ENCODE measurements around the gene CACNA1D.
"Not testable (repeated sequence)": the region's sequence is repeated elsewhere in the genome, so short reads cannot be mapped to it uniquely, and the experiment has no call there.

CACNA1D gene

DNA sequence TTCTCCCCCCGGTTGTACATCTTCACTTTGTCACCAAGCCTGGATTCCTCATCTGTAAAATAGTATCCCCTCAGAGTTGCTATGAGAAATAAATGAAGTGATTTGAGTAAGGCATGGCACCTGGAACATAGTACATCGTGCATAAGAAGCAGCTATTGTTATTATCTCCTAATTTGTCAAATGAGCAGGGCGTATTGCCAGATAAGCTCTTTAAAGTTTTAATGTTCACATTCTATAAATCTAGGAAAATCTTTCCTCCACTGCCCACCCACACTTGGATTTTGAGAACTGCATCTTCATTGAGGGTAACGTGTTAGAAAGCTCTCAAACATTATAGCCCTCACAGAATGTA is 32.3 kb downstream of the CACNA1D start:
- DNase-seq (ENCODE audit: low read depth in 2 of 2): no peak

DNA sequence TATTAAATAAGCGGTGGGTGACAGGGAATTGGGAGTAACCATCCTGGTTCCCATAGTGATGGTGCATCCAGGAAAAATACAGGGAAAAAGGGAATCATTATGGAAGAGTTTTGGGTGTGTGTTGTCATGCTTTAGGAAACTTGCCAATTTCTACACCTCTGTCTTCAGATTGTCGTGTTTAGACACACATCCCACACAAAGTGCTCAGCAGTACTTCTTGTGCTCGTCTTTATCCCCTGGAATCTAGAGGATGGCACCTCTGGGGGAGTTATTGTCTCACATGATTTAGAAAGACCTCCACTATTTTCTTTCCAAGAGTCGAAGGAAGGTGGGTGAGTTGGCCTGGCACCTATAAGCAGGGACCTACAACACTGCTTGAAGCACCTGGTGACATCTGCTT is 35.8 kb downstream of the CACNA1D start:
- DNase-seq (ENCODE audit: low read depth in 2 of 2): no peak

DNA sequence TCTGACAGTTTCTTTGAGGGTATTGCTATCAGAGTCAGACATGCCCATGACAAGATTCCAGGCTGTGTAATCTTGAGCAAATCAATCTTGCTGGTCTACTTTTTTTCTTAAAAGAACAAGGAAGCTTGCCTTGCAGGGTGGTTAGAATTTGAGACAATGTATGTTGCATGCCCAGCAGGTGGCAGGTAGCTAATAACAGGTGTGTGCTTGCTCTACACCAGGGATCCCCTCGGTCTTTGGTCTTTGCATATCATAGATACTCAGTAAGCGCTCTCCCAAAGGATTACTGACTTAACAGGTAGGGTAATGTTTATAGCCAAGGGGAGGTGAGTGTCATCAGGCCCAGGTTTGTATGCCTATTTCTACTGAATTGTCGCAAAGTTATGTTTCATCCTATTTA is 37.3 kb downstream of the CACNA1D start:
- DNase-seq (ENCODE audit: low read depth in 2 of 2): no peak

DNA sequence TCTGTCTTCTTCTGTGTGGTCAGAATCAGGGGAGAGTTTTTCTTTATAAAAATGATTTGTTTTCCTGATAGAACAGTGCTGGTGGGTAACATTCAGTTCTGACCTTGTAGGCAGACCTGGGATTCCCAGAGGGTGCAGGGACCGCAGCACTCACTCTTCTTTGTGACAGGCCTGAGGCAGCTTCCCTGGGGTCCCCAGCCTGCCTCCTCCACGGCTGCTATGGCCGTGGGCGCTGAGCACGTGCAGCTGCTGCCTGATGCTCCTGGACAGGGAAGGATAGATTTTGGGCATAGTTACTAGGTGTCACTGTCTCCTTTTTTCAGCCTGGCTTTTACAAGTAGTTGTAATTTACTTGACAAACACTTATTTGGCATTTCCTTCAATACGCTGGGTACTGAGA is 39.1 kb downstream of the CACNA1D start:
- DNase-seq (ENCODE audit: low read depth in 2 of 2): no peak

DNA sequence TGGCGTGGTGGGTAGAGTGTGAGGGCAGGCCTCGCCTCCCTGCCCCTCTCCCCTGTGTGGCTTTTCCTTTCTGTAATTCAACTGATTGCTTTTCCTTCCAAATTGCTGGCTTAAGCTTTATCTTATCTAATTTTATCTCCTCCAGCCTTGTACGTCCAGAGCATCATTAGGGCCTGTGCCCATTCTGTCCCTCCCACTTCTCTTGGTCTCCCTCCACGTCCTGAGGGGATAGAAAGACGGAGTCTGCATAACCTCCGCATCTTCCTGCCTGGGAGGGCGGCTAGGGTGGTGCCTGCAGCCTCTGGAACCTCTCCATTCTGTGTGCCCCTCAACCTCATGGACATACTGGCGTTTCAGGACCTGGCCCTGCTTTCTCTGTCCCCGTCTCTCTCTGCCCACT is 39.8 kb downstream of the CACNA1D start:
- DNase-seq (ENCODE audit: low read depth in 2 of 2): no peak

DNA sequence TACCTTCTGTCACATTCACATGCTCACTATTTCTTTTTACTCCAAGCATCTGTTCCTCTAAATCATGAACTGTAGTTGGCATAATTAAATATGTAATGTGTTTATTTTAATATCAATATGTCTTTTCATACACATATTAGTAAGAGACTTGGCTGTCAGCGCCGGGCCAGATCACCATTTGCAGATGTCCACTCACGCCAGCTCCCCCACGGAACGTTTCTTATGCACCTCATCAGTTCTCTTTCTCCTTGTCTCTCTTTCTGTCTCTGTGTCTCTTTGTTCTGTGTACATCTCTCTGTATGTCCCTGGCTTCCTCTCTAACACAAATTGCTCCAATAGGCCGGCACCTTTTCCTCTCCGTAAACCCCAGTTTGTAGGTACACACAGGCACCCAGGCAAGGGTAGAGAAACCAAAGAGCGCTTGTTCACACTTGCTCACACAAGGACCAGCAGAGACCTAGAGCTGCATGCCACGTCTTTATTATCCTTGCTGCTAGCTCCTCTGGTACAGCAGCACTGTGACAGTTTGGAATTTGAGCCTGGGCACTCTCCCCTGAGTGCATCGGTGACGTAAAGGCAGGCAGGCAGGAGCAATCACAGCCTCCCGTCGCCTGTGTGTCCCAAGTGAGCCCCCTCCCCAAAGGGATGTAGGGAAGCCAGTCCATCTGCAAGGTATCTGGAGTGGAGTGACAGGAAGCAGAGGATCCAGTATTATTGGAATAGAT is 40.4 kb downstream of the CACNA1D start:
- no peak for DNase-seq (ENCODE audit: low read depth in 2 of 2)

DNA sequence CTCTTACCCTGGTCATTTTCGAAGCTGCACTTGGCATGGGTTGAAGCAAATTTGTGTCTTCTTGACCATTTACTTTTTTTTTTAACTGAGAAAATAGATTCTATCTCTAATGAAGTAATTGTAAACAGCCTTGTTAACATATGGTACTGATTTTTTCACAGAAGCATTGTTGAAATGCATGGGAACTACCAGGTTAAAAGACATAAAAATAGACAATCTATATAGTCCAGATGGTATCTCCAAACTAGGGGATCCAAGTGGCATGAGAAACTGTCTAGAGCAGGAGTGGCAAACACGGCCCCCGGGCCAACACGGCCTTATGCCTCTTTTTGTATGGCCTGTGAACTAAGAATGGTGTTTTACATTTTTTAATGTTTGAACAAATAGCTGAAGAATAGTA is 41.9 kb downstream of the CACNA1D start:
- no peak for DNase-seq (ENCODE audit: low read depth in 2 of 2)

DNA sequence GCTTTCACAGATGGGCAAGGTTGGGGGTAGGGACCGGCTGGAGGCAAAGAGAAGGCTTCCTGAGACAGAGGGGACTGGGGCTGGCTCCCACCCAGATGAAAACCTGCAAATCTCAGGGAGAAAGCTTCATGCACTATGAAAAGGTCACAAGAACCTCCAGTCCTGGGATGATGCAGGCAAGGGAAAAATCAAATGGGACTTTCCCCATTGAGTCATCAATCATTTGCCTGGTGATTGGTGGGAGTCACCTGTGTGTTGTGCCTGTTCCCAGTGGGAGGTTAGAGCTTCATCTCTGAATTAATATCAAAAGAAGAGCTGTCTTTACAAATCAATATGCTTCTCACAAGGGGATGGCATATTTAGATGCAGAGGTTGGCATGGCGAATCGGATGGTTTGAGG is 49.9 kb downstream of the CACNA1D start:
- no peak for DNase-seq (ENCODE audit: low read depth in 2 of 2)

DNA sequence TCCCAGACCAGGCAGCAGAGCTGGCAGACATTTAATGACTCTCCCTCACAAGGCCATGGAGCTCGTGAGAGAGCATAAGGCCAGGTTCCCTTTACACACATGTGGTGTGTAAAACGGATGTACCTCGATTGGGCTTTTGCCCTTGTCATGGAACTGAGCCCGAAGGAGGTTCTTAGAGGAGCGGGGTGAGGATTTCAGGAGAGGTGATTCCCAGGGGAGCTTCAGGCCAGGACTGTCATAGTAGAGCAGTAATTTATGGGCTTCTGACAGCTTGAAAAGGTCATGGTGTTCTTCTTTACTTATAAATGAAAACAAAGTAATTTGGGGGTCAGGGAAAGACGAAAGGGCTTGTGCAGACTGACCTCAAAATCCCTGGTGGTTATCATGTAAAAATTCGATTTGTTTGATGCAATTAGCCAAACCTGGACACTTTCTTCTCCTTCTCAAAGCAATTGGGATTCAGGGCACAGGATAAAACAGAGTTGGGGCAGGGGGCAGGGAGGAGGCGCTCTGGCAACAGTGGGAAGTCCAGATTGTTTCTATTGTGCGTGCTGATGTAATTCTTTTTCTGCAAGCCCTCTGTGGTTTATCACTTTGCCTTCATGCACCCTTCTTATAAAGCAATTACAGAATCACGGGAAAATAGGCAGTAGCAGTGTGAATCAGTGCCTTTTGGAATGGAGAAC is 51.0 kb downstream of the CACNA1D start:
- no peak for DNase-seq (ENCODE audit: low read depth in 2 of 2)

DNA sequence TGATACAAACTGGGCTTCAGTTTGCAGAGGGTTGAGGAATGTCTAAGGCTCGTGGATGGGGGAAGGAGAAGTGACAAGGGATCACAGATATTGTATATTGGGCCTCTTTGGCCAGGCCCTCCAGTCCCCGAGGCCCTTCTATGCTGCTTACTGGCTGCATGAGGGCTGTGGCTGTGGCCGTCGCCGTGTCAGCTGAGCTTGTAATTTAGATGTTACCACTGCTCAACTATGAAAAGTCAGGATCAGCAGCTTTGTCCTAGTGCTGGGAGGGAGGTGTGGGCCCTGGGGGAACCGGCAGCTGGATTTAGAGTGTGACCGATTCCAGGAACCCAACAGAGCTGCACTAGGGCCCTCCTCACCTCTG is 51.6 kb downstream of the CACNA1D start:
- no peak for DNase-seq (ENCODE audit: low read depth in 2 of 2)

DNA sequence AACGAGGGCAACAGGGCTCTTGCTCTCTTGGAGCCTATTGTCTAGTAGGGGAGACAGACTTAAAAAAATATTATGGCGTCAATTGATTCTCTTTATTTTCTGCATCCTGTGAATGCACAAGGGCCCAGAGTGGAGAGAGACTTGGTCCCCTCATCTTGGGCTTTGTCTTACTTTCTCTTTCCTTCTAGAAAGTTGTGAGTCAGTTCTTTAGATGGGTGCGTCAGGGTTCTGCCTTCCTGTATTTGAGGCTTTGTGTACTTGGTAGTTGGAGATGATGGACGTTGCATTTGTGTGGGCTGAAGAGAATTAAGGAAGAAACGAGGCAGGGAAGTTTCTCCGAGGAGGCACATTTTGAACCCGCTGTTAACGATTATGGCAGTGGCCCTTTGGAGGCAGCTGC is 52.9 kb downstream of the CACNA1D start:
- DNase-seq (ENCODE audit: low read depth in 2 of 2): no peak

DNA sequence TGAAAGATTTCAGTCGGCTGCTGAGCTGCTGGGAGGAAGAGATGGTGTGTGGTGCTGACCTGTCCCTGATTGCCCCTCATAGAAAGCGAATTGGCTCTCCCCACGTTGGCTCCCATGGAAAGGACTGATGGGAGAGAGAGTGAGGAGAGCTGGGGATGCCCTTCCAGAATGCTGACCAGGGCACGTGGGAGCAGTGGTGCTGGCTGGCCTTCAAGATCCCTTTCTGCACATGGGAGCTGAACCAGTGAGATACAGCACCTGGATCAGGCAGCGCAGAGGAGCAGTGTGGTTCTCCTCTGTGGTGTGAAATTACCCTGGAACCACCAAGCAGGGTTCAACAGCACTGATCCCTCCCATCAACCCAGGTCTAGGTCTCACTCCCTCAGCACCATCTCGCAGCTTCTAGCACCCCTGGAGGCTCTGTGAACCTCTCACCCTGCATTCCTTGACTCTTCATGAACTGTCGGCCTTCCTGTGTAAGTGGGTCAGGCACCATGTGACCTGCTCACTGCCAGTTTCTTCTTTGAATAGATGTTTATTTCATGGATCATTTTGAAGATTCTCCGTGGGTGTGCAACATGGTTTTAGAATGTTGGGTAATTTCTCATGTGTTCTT is 55.7 kb downstream of the CACNA1D start:
- DNase-seq (ENCODE audit: low read depth in 2 of 2): no peak

DNA sequence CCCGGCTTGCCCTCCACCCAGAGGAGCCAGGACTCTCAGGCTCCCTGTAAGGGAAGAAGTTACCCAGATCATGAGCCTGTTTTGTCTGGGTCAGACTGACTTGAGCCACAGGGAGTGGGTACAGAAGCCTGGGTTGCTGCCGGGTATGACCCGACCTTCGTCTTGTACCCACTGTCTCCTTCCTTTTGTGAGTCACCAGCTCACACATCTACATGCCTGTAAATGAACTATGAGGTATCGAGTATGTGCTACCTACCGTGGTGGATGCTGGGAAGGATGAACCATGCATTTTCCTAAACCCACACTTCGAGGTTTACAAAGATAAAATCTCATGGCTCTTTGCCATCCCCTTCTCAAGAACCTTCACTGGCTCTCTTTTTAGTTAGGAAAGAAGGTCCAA is 56.9 kb downstream of the CACNA1D start:
- no peak for DNase-seq (ENCODE audit: low read depth in 2 of 2)

DNA sequence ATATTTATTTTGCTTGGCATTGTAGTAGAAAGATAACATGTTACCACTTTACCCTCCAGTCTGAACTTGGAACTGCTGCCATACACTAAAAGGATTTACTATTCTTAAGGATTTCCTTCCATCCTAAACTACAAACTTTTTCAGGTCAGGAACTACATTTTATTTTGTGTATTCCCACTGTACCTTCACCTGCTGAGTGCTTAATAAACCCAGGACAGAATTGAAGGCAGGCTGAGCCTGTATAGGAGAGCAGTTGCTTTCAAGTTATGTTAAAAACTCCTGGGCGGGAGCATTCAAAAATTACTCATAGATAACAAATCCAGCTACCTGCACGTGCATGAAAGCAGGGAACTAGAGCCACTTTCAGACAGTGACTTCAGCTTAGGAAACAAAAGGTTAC is 58.3 kb downstream of the CACNA1D start:
- no peak for DNase-seq (ENCODE audit: low read depth in 2 of 2)

DNA sequence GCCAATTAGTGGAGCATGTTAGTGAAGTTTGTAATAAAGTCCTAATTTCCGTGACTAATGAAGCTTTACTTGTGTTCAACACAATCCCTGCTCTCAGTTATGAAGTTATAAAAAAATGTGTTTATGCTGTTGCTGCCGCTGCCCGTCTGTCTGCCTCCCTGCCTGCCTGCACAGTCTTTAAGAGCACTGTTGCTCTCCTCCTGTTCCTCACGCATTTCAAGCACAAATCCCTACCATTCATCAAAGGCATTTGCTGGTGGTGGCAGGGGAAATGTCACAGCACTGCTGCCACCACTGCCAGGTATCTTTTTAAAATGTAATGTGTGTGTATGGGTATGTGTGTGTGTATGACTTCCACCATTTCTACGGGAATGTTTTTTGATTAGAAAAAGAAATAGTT is 58.8 kb downstream of the CACNA1D start:
- DNase-seq (ENCODE audit: low read depth in 2 of 2): no peak

DNA sequence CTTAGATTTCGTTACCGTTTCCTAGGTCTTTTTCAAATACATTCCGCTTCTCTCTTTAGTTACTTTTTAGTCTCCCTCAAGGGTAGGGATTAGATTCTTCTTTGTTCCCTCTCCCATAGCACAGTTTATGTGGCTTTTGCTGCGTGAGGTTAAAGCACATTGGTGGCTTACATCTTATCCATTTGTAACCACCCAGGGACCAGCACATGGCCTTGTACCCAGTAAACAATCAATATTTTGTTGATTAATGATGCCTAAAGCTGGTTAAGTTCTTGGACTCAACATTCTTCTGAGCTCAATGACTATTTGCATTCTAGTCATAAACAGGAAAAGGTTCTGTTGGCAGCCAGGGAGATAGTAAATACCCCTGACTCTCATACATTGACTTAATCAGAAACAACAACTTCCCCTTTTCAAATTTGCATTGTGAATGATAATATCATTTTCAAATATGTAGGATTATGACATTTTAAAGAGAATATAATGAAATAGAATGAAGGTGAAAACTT is 60.2 kb downstream of the CACNA1D start:
- no peak for DNase-seq (ENCODE audit: low read depth in 2 of 2)

DNA sequence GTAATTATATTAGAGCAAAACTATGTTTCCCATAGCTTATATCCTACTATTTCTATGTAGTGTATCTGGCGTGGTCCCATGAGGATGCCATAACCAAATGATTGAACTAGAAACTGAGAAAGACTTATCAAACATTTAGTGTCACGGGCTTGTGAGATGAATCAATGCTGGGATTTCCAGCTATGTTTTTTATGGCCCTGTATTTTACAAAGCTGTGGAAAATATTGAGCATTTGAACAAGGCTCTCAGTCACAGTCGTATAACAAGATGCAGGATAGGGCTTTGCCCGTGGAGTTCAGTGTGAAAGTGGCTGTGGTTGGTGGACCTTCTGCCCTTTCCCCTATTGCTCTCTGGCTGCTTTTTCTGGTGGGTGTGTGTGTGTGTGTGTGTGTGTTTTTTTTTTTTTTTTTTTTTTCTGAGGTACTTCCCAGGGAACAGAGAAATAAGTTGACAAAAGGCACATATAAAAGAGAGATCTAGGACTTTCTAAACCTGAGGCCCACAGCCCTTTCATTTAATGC is 60.7 kb downstream of the CACNA1D start:
- peak; percentile 9 to 30 for DNase-seq (ENCODE audit: low read depth in 2 of 2)

DNA sequence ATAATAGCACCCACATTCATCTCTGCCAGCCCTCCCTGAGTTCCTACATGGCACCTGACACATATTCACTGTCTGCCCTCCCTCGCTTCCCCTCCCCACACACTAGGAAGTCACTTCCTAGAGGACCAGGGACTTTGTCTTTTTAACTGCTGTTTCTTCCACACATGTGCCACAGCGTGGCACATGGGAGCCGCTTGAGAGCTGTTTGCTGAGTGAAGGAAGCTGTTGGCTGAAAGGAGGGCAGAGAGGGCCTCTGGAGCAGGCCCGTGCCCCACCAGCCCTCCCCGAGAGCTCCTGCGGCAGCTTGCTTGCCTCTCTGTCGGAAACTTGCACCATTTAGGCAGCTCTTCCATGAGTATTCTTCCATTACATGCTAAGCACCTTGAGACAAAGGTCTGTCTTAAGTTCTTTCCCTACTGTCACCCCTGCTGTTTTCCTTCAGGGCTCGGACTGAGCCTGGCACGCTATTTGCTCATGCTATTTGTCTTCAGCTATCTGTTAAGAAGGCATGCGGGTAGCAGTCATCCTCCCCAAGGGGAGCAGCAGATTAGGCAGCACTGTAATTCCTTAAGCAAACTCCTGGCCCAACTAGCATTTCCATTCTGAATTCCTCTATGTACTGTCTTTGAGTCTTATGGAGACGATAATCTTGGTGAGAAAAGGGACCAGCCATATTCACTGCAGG is 72.2 kb downstream of the CACNA1D start:
- DNase-seq (ENCODE audit: low read depth in 2 of 2): no peak

DNA sequence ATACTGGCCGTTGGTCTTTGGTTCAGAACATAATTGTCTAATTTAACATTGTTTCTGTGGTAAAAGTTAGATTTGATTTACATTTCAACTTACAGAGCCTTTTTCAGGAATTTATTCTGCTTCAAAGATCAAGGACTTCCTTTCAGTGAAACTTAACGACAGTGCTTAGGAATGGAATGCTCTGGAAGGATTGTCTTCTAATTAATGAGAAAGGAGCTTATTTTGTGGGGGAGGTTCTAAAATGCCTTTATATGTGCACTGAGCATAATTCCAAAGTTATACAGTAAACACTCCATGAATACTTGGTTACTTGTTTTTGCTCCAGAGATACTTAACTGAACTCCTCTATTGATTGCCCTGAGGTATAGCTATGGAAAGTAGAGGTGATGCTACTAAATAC is 75.7 kb downstream of the CACNA1D start:
- no peak for DNase-seq (ENCODE audit: low read depth in 2 of 2)

DNA sequence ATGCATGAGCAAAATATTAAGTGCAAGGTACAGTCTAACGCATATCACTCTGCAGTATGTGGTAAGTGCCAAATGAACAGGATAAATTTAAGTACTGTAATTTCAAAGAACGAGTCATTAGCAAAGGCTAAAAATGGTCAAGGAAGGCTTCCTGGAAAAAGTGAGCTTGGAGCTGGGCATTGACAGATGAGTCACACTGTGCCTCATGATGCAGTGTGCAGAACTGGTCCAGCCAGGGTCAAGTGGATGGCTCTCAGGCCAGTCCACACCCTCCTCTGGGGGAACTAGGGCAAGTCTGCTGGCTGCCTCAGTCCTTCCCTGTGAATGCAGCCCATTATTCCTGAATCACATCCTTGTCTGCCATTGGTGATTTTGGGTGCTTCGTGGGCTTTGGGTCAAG is 76.3 kb downstream of the CACNA1D start:
- no peak for DNase-seq (ENCODE audit: low read depth in 2 of 2)

DNA sequence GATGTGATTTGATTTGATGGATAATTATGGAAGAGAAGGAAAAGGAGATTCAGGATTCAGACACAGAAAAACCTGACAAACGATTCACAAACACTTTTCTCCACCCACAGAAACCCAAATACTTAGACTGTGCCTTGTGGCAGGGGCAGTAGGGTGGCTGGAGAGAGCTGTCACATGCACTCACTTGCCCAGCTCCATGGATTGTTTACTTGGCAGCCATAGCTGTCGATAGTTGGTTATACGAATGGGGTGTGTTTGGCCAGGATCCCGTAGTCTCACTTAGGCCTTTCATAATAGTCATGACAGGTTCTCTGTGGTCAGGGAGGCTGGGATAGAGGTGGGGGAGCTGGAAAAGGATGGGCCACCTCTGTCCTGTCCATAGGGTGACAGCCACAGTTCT is 76.9 kb downstream of the CACNA1D start:
- no peak for DNase-seq (ENCODE audit: low read depth in 2 of 2)

DNA sequence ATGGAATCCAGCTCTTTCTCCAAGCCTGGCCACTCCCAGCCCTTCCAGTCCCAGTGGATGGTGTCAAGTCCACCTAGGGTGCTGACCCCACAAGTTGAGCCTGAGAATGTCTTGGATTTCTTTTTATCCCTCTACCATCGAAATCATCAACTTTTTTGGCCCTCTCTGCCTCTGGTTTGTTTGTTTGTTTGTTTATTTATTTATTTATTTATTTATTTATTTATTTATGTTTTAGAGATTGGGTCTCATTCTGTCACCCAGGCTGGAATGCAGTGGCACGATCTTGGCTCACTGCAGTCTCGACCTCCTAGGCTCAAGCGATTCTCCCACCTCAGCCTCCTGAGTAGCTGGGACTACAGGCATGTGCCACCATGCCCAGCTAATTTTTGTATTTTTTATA is 77.8 kb downstream of the CACNA1D start:
- DNase-seq (ENCODE audit: low read depth in 2 of 2): not testable (repeated sequence)

All from stimulated activated CD4-positive, alpha-beta T cell treated with anti-CD3 and anti-CD28 coated beads, Interleukin-4, amount 100 ng/mL, for 48 hours (primary cell).